IPS-18c (cell line): ENCODE results near the gene GK2.

Experiments
- H3K4me3 ChIP-seq: 2 replicates; pipeline ENCODE4 v1.7.0; 2013; ENCODE audit warnings: low read depth, mild to moderate bottlenecking, low read length, moderate library complexity; ENCODE audit not compliant: insufficient read depth
- H3K9me3 ChIP-seq: one replicate; pipeline ENCODE4 v1.6.1; 2013; ENCODE audit warnings: mild to moderate bottlenecking, low read length, moderate library complexity; ENCODE audit not compliant: control insufficient read depth, insufficient read depth

The GK2 gene

DNA sequence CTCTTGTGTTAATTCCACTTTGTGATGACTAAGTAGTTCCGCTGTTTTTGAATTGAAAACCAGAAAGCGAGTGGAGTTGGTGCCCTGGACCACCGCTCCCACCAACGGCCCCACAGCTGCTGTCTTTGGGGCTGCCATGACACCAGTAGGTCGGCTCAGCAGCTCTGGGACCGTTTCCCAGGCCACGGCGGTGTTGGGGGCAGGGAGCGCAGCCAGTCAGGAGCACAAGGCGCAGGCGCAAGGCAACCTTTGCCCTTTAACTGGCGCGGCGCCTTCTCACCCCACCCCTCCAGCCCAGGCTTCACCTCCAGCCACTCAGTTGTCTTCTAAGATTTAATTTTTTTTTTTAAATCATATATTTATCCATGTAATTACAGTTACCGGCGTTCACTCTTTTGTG lies at the start of gene GK2:
TSS of gene GK2 (minus strand) at position 166 of the 400 bp plus-strand sequence. CDS start at position 138, 28 bp downstream.
- no peaks in the 10 kb centered on the region for H3K9me3 ChIP-seq
- H3K4me3 ChIP-seq: no peak within 1 kb of the TSS

DNA sequence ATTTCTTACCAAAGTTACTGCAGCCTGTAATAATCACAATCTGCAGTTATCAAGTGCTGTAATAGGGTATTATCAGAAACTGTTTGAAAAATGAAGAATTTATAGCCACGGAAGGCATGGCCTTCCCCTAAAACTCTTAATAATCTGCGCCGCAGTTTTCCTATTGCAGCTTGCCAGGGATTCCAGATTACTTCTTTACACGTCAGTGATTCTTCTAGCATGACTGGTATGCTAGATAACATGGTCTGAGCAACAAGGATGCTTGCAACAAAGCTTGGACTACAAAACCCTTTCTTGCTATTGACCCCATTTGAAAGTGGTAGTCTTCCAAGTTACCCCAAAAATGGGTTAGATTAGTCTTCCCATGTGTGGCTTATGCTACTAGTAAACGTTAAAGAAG lies 47.2 kb upstream of the GK2 start:
- H3K9me3 ChIP-seq: no peaks in the 10 kb centered on the region
- H3K4me3 ChIP-seq: no peak overlapping the region

GRCh38 chr4:79454656-79455055 lies 46.6 kb upstream of the GK2 start:
- Histone ChIP-seq H3K4me3 (no peak overlapping the region), H3K9me3 (no peaks in the 10 kb centered on the region)

DNA sequence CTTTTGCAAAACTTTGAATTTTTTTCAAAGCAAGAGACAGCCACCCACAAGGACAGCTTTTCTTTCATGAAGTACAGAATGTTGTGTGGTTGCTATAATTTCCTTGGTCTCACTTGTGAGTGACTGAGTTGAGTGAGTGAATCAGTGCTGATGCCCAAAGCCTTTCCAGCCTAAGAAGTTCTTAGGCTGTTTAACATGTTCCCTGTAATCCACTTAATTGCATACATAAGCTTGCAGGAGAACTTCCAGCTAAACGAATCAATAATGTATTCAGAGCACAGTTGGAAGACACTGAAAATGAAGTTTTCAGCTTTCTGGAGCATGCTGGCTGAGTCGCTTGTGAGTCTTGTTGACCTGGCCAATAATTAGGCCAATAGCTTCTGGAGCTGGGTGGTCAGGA lies 42.0 kb upstream of the GK2 start:
- H3K9me3 ChIP-seq: no peaks in the 10 kb centered on the region
- no peak overlapping the region for H3K4me3 ChIP-seq

DNA sequence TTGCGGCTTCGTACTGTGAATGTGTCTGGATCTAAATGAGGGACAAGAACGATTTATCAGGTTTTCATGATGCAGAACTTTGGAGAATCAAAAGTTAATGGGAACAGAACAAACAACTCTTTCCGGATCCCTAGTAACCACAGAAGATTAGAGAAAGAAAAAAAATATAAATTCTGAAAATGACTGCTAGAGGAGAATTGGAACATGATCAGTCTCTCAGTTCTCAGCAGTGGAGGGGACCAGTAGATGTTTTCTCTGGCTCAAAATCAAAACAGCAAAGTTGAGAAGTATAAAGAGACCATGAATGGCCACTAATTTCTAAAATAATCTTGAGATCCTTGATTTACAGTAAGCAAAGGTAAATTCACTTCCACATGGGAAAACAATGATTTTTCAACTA lies 38.1 kb upstream of the GK2 start:
- Histone ChIP-seq H3K4me3 (no peak overlapping the region), H3K9me3 (no peaks in the 10 kb centered on the region)

- Histone ChIP-seq H3K9me3 (no peaks in the 10 kb centered on the region), H3K4me3 (no peak overlapping the region)
These were observed 37.3 kb upstream of the GK2 start for GRCh38 chr4:79445371-79445781.

DNA sequence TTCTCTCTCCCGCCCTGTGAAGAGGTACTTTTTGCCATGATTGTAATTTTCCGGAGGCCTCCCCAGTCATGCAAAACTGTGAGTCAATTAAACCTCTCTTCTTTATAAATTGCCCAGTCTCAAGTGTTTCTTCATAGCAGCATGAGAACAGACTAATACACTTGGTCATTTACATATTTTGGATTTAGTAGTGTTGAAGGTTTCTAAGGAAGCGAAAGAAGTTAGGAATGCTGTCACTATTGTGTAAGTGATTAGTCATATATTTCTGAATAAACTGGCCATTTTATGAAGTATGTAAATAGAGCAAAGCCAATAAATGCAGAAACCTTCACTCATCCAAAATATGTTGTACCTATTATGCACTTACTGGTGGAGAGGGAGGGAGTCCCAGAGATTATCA lies 34.4 kb upstream of the GK2 start:
- Histone ChIP-seq H3K4me3 (no peak overlapping the region), H3K9me3 (no peaks in the 10 kb centered on the region)

DNA sequence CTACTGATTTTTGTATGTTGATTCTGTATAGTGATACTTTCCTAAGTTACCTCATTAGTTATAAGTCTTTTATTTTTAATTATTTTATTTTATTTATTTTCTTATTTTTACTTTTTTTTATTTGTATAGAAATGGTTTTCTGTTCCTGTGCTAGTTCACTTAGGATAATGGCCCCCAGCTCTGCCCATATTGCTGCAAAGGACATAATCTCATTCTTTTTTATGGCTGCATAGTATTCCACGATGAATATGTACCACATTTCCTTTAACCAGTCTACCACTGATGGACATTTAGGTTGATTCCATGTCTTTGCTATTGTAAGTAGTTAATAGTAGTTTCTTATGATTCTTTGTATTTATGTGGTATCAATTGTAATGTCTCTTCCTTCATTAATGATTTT lies 31.5 kb upstream of the GK2 start:
- Histone ChIP-seq H3K4me3 (no peak overlapping the region), H3K9me3 (no peaks in the 10 kb centered on the region)

DNA sequence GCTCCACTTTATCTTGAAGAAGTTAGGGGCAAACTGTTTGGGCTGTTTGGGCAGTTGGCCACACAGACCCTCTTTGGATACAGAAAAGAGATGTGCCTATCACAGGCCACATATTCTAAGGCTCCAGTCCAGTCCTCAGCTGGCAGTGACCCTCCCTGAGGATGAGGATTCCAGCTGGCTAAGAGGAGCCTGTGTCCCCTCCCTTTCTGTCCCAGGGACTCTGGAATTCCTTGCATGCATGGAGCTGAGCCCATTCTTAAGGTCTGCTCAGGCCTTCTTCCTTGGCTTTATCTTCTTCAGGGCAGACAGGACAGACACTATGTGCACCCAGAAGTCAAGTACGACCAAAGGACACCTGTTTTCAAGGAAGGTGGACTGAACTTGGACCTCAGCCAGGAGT lies 23.8 kb upstream of the GK2 start:
- H3K9me3 ChIP-seq: no peaks in the 10 kb centered on the region

GRCh38 chr4:79429113-79429903 lies 21.3 kb upstream of the GK2 start:
- H3K9me3 ChIP-seq: no peaks in the 10 kb centered on the region

More for the DNA sequence above, 23.8 kb upstream of the GK2 start:
- no peak overlapping the region for H3K4me3 ChIP-seq

DNA sequence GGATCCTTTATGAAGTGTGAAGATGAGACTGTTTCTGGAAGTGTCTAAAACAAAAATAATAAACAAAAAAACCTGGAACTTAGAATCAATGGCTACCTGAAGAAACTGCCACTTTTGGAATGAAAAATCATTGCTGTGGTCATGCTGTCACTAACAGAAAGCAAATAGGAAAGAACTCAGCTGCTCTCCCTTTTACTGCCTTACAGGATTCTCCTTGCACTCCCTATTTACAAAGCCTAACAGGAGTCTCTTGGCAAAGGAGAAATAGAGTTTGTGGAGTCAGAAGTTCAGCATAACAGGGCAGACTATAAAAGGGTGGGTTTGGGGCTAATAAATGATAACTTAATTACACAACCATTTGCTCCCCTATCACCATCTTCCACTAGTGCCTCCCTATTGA lies 19.0 kb upstream of the GK2 start:
- Histone ChIP-seq H3K4me3 (no peak overlapping the region), H3K9me3 (no peaks in the 10 kb centered on the region)

More at GRCh38 chr4:79429113-79429903, 21.3 kb upstream of the GK2 start:
- no peak overlapping the region for H3K4me3 ChIP-seq

DNA sequence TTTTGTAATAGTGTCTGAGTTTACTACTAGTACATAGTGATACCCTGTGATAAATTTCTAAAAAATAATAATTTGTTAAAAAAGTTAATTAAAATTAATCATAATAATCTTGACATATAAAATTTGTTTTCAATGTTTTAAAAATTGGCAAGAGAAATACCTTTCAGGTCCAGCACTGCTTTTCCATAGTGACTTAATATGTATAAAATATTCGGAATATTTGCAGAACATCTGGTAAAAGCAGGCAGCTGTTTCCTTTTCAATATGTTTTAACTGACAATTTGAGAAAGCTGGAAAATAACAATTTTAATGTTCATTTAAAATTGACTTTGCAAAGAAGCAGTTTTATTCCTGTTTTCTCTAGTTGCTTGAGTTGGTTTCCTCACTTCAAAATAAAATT lies 17.6 kb upstream of the GK2 start:
- no peak overlapping the region for H3K4me3 ChIP-seq
- H3K9me3 ChIP-seq: no peaks in the 10 kb centered on the region

DNA sequence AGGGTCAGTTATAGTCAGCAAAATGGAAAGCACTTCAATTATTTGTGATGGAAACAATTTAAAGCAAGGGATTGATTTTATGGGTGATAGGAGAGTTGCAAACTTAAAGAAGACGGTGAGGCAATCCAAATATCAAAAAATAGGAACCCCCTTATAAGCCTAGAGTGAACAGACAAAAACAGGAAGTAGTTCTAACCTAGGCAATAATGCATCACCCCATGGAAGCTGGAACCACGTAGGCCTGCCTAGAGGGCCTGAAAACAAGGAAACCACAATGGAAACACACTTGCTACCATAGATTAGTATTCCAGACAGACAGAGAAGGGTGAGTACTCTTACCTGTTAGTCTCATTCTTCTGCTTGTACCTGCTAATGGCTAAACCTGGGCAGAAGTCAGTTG lies 13.5 kb upstream of the GK2 start:
- no peaks in the 10 kb centered on the region for H3K9me3 ChIP-seq

GRCh38 chr4:79413886-79414285 lies 5.9 kb upstream of the GK2 start:
- H3K4me3 ChIP-seq: no peak overlapping the region
- no peaks in the 10 kb centered on the region for H3K9me3 ChIP-seq

More for the DNA sequence above, 13.5 kb upstream of the GK2 start:
- no peak overlapping the region for H3K4me3 ChIP-seq

DNA sequence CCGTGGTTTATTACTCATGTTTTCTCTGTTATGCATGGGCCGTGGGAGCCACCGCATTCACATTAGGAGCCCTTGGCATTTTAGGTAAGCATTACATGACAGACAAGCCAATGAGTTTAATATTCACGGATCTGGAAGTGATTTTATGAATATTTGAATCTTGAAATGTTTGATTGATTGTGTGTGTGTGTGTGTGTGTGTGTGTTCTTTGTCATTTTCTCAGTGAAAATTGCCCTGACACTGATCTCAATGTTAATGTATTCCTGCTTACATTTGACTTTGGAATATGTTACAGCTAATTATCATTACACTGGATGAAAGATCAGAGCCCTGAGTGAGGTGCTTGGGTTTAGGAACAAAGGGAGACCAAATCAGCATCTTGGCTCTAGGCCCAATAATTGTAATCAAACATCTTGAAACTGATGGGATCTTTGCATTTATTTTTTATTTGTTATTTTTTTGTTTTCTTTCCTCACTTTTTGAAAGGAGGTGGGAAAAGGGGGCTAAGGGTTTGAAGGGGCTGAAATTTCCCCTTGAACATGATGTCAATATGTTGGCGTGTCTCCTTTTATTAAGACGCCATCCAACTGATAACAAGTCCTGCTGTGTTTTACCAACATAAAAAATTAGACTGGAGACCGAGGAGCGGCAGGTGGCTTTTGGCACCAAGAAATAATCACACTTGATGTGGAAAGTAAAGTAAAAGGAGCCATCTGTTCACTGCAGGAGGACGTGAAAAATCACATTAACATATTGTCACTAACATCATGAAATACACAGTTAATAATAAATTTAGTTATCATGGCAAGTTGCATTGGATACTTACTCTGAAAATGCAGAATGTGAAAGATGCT lies 5.2 kb upstream of the GK2 start:
- Histone ChIP-seq H3K4me3 (no peak overlapping the region), H3K9me3 (no peaks in the 10 kb centered on the region)

GRCh38 chr4:79404666-79405065 lies 3.4 kb downstream of the GK2 start:
- Histone ChIP-seq H3K4me3 (no peak overlapping the region), H3K9me3 (no peaks in the 10 kb centered on the region)

DNA sequence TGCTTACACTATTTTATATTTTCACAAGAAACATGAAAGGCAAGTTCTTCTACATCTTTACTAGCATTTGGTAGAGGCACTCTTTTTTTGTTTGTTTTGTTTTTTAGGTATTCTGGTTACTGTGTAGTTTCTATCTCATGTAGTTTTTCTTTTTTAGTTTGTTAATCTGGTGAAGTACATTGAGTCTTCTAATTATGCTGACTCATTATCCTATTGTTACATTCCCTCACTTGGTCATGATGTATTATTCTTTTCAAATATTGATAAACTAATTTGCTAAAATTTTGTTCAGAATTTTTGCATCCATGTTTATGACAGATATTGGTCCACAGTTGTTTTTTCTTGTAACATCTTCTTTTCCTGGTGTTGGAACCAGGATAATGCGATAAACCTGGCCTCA lies 4.7 kb downstream of the GK2 start:
- H3K4me3 ChIP-seq: no peak overlapping the region

DNA sequence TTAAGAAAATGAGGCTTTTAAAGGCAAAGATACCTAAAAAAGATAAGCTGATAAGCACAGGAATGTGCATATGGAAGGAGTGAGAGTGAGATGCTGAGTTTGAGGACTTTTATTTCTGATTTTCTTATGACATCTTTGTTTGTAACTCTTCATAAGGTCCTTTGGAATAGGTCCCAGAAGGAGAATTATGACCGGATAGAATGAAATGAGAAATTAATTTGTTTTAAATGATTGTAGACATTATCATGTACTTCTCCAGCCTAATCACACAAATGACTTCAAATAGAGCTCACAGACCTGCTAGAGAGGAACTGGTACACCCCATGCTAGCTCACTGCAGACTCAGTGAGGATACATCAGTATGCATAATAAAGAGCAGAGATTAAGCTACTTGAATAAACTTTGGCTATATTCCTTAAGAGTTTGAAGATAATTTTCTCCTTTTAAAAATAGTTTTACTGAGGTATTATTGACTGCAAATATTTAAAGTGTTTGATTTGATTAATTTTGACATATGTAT lies 5.6 kb downstream of the GK2 start:
- H3K9me3 ChIP-seq: no peaks in the 10 kb centered on the region
- no peak overlapping the region for H3K4me3 ChIP-seq

More for the DNA sequence above, 4.7 kb downstream of the GK2 start:
- H3K9me3 ChIP-seq: no peaks in the 10 kb centered on the region
